SKM-1 treated with dmso at 0.1 percent for 144 hours (cell line): ENCODE measurements around the gene FUT9.

Experiments used
- DNase-seq: peaks from one replicate; lab custom pipeline; 2025; ENCODE audit not compliant: unreplicated experiment; lab: John Stamatoyannopoulos, UW

FUT9 gene

DNA sequence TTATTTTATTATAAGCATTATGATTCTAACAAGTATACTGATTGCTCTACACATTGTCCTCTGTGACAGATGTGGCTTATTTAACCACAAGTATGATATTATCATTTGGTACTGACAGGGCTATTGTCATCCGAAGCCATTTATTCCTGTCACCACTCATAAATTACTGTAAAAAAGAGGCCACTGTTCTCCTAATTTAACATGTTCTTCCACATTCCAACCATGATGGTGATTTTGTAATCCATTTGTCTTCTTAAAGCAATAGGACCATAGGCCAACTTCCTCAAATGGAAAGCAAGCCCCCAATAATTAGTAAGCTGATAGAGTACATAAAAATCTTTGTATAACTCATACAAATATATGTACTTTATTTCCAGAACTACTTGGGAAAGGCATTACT, 50.6 kb downstream of the FUT9 start:
- DNase-seq: no peak

DNA sequence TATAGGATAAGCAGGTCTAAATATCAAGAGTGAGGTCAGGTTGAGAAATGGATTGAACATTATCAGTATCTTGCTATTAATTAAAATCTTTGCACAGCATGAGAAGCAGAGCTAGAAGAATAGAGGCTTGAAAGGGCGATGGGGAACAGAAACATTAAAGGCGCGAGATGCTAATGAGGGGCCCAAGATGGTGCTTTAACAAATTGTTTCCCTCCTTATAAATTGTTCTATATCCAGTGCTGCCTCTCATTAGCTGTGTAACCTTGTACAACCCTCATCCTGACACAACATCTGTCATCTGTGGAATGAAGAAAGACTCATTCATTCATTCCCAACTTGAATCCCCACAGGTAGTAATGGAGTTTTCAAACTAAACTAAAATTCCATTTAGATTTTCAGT, 57.8 kb downstream of the FUT9 start:
- DNase-seq: no peak

DNA sequence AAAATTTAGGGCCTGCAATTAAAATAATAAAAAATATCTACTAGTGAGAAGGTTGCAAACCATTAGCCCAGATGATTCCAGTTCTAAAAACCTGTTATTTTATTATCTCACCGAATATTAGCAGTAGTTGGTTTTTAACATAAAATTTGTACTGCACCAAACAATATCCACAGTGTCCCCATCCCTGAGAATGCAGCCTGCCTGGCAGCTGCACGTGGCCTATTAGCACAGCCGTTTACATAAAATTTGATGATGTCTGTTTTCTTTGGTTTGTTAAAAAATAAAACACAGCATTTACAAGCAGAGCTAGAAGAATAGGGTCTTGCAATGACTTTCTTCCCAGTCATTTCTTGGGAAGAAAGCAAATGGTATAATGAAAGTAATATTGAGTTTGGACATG, 58.2 kb downstream of the FUT9 start:
- DNase-seq: no peak

DNA sequence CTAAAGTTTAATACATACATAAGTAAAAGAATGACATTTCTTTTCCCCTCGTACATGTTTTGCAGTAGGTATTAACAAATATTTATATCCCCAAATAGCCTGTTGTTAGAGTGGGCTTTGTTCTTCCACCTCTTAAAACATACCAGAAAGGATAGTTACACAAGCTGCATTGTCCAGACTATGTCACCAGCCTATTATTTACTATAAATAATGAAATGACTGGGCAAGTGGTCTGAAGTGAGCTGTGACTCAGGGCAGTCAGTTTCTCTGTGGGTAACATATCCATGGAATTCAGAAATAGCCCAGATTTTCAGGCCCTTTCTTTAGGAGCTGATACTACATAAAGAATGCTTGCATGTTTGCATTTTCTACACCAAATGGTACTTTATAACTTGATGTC, 60.1 kb downstream of the FUT9 start:
- no peak for DNase-seq

DNA sequence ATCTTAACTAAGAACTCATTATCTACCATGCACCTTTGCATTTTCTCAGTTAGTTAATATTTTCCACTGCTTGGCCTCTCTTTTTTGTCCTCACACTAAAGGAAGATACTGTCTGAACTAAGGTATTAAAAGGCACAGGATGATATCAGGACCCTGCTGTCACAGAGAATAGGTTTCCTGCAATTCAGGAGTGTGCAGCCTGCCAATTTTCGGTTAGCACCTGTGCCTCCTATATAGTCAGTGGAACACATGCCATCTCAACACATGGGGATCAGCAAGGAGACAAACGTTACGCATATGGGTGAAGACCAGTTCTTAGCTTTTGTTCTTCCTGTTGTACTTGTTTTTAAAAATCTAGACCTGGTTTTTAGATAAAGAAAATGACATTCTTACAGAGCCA, 71.0 kb downstream of the FUT9 start:
- no peak for DNase-seq

DNA sequence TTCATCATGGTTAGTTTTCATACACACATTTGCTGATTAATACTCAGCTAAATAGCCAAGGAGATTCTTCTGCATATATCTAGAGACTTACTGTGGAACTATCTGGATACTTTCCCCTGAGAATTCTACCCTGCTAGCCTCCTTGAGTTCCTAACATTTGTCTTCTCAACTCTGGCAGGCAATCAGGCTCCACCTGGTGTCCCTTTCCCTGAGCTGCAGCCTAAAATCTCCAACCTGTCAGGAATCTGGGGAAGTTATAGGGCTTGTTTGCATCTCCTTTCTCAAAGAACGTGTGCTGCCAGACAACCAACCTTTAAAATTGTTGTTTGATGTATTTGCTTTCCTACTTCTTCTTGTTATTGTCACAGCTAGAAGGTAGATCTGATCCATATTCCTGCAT, 73.4 kb downstream of the FUT9 start:
- no peak for DNase-seq

DNA sequence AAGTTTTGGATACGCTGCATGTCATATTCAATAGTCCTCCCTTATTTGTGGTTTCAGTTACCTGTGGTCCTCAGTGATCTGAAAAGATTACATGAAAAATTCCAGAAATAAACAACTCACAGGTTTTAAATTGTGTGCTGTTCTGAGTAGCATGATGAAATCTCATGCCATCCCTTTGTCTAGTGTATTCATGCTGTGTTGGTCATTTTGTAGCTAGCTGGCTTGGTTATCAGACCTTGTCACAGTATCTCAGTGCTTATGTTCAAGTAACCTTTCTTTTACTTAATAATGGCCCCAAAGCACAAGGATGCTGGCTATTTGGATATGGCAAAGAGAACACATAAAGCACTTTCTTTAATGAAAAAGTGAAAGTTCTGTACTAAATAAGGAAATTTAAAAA, 78.3 kb downstream of the FUT9 start:
- no peak for DNase-seq

DNA sequence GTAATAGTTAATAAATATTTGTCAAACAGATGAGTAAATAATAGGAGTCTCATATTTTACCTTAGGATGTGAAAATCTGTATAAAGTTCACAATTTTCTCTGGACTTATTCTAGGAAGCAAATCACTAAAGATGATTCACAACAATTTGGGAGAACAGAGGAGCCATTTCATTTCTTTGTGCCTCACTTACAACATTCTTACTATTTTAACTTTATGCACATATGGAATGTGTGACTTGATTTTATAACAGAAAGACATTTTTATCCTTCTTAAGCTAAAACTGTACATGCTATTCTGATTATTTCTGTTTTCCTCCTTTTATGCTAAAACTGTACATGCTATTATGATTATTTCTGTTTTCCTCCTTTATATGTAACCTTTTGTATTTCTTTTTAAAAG, 83.3 kb downstream of the FUT9 start:
- DNase-seq: no peak

DNA sequence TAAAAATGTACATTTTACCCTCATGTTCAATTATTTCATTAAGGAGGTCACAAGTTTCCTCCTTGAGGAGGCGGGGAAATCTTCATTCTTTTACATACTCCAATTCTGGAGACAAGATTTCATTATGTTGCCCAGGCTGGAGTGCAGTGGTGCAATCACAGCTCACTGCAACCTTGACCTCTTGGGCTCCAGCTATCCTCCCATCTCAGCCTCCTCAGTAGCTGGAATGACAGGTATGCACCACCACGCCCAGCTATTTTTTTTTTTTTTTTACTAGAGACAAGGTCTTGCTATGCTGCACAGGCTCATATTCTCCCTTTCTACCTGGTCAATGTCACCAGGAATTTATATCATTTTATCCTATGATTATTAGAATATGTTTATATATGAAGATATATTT, 85.8 kb downstream of the FUT9 start:
- no peak for DNase-seq

DNA sequence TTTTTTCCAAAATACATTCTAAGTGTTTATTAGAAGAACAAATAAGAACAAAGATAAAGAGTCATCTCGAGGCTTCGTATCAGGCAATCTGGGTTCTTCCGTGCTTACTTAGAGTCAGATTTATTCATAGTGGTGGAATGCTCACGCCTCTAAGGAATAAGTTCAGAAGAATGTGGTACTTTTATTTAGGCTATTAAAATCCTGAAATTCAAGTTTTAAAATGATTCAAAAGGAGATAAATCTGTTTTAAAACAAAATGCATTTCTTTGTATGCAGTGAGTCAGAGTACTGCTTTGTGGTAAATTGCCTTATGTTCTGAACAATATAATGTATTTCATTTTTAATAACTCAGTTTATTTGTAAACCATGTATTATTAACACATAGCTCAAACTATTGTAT, 89.1 kb downstream of the FUT9 start:
- no peak for DNase-seq

DNA sequence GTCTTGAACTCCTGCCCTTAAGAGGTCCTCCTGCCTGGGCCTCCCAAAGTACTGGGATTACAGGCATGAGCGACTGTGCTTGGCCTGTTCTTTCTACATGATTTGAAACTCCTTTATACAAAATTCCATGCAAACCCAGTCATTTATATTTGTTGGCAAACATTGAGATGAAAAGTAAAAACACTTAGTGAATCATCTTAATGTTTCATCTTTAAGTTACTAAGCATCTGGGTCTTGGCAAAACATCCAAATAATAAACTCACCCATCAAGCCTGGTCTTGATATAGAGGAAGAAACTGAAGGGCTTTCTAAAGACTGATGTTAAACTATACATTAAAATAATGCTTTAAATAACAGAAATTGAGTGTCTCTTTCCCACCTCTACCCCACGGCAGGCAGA, 95.1 kb downstream of the FUT9 start:
- DNase-seq: no peak

DNA sequence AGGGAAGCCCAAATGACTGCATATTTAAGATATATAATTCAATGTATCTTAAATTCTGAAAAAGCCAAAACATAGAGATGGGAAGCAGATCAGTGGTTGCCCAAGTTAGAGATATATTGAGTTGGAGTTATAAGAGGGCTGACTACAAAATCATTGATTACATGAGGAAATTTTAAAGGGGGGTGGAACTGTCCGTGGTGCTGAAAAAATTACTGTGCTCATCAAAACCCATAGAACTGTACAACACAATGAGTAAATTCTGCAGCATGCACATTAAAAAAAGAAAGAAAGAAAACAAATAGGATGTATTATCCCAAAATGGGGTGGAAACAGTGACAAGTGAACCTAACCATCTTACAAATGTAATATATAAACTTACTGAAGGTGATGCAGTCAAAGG, 100.9 kb downstream of the FUT9 start:
- no peak for DNase-seq

DNA sequence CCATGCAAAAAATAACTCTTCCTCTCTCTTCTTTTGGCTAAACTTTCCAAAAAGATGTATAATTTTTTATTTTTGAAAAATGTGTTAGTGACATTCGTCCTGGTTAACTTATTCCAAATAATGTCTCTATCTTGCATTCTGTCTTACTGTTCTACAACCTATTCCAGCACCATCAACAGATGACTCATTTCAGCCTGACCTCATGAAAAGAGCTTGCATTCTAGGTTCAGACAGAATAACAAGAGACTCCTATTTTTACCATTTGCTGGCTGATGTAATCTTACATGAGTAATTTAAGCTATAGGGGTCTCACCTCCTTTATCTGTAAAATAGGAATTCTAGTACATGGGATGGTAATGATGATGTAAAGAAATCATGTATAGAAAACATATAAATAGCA, 109.0 kb downstream of the FUT9 start:
- DNase-seq: no peak

DNA sequence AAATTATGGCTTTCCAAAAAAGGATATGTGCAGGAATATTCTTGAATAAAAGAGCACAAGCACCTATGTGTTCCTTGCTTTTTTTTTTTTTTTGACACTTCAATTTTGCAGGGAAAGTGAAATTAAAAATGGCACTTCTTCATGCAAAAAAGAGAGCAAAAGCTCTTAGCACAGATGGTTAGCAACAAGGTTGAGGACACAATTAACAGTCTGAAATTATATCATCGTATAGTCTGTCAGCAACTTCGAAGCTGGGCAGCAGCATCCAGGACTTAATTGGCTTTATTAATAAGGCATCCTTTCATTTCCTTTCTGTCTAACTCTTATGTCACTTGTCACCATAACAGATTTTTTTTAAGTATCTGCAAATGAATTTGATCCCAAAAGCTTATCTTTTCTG, 122.6 kb downstream of the FUT9 start:
- no peak for DNase-seq

DNA sequence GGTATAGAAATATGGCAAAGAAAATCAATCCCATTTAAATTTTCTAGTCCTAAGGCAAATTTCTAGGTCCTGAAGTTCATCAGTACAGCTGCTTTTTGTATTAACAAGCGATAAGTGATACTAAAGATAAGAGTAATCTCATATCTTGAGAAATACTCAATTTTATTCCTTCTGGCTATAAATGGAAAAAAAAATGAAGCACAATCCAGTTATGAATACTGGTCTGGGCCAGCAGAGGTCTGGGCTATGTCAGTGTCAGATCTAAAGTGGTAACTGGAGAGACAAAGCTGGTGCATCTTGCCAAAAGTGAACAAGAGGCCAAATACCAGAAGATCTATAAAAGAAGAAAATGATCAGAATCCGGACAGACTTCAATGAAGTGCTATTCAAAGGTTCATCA, 126.4 kb downstream of the FUT9 start:
- DNase-seq: no peak

DNA sequence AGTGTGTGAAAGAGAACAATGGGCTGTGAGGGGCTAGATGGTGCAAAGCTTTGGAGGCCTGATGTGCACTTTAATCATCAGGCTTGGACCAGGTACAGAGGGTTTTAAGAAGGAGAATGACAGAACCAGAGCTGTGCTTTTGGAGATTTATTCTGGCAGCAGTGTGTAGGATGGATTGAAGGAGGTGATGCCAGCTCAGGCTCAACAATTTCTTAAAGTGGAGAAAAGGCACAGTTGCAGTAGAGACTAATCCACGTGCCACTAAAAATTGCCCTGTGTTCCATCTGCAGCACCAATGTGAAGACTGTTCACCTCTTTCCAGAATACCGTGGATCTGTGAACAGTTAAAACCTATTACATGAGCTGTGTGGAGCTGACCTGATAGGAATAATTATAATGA, 134.7 kb downstream of the FUT9 start:
- no peak for DNase-seq

DNA sequence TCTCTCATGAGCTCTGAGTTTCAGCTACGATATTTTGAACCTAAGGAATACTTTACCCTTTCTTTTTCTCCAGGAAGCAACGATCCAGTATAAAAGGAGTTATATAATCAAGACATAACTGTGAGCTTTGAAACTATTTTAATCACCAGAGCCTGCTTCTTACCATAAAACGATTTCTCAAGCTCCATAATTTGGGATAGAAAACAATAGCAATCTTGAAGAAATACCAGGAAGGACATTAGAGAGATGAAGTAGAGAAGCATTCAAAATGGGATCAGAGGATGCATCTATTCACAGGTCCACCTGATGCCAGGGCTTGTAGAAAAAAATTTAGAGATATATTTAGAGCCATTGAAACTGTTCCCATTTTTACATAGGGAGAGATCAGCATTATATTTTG, 135.9 kb downstream of the FUT9 start:
- no peak for DNase-seq

DNA sequence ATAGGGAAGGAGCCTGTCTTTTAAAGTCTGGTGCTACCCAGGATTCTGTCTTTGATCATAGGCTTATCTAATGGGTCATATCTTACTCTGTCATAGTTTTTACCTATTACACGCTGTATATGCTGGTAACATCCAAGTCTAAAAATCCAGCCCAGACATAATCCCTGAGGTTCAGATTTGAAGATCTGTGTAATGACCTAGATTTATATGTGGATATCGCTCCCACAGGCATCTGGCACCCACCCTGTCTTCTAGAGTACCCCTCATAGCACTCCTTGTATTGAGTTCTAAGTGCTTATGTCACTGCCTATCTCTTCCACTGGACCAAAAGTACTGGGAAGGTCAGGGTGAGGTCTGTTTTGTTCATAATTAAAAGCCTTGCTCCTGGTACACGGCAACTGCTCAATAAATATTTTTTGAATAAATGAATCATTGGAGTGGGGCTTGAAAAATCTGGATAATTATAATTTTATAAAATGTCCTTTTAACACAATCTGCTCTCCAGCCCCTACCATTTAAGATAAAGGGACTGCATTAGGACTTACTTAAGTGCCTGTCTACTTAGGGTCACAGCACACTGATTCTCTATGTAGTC, 136.4 kb downstream of the FUT9 start:
- DNase-seq: no peak

DNA sequence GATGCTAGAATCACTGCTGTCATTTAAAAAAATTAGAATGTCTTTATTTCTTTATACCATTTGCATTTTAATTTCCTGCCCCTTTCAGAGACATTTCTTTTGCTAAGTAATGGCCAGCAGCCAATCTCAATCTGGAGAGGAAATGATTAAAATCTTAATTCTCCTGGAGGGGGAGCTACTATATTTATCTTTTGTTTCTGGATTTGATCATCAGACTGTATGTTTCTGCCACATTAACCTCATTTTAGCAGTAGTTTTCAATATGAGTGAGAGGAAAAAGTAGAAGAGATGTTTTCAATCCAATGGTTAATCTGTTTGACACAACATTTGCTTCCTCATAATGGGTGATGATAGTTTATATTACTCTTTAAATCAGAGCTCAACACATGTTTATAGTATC, 138.0 kb downstream of the FUT9 start:
- no peak for DNase-seq

DNA sequence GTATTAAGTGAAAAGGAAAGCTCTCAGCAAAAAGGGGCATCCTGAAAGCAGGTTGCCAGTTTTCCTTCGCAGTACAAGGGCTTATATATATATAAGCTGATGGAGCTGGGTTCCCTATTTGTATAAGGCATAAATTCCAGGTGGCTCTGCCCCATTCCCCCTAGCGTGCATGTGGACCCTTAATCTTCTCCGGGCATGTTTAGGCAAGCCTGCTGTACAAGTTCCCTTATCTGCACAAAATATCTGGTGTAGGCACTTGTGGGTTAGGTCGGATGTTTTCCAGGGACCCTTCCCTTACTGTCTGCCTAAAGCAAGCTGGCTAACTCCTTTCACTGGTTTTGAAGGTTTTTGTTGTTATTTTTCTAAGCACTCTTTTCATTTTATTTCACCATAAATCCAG, 140.7 kb downstream of the FUT9 start:
- DNase-seq: no peak

DNA sequence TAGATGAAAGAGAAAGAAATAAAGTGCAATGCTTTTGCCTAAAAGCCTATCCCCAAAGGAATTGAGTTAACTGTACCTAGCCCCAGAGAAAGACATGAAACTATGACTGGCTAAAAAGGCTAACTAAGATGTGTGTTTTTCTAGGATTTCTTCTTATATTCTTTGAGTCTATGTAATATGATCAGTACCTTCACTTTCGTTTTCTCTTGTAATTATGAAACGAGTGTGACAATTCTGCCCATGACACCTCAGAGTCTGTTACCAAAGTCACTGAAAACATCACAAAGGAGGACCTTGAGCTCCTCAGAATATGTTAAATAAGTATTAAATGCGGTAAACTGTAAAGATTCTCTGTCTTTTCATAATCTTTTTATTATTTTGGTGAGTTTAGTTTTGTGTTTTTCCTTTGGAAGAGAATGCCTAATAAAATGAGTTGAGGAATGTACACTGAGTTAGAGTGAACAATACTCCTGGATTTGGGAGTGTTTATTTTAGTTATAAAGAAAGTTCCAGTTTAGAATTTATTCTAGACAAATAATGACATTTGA, 141.3 kb downstream of the FUT9 start:
- DNase-seq: no peak

DNA sequence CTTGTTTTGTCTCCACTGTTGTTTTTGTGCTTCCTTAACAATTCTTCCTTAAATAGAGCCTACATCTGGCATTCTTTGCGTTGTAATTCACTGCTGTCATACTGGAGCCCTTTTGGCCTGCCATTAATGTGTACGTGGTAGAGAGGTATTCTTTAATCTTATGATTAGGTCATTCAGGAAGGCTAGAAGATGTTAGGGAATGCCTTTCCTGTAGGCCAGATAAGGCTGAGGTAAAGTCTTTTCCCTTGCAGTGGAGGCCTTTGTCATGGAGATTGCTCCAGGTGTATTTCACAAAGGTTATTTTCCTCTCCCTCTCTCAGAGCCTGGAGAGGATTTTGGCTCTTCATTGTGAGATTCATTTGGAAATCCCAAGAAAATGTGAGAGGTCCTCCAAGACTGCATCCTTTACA, 146.9 kb downstream of the FUT9 start:
- DNase-seq: no peak

DNA sequence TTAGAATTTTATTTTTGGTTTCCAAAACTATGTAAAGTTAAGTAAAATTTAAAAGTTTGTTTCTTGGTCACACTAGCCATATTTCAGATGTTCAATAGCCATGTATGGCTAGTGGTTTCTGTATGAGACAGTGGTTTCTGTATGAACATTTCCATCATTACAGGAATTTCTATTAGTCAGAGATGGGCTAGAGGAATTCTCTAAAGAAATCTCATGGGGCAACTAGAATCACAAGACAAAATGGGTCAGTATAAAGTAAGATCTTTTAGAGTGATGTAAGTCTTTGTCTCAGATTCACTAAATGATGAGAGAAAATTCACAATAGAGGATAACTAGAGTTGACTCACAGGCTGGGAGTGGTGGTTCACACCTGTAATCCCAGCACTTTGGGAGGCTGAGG, 149.0 kb downstream of the FUT9 start:
- no peak for DNase-seq

DNA sequence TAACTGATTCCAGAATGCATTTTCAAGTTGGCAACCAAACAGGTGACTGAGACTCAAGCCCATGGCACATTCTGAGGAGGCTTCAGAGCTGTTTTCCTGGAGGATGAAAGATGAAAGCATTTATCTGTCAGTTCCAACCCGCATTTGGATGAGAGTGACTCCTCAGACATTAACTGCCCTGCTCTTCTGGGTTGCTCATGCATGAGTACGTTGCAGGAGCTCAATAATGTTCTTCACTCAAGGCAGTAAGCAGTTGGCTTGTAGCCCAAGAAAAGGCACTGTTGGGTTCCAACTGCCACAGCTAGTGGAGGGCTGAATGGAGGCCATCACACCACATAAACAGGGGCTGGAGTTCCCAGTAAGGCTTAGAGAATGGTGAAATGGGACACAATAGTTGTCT, 155.3 kb downstream of the FUT9 start:
- no peak for DNase-seq
